ENCODE measurements around the gene NTSR1. TPM values are rescaled to one million over a fixed set of nuclear protein-coding genes. Genes with fewer than 3 reads are reported as not detected.

The NTSR1 gene
- total RNA-seq, 1 donor from 2014 or later = 0.09 TPM

- intact Hi-C loops (cut with DNase I) = no loop called here
- H3K4me1 ChIP-seq = peaks cover 6% of the 10 kb centered on the region
- H3K27me3 ChIP-seq = peaks cover 41% of the 10 kb centered on the region
- DNase-seq (no peak), ATAC-seq (no peak)
- H3K9me3 ChIP-seq = no peaks in the 10 kb centered on the region
- no peak for TF ChIP-seq CTCF (IDR thresholded peaks at IDR 0.05)
- no peak overlapping the region for H3K27ac ChIP-seq
- no peak overlapping the region for H3K4me3 ChIP-seq
- no peaks in the 10 kb centered on the region for H3K36me3 ChIP-seq
Observed at GRCh38 chr20:62688083-62688482, 20.6 kb upstream of the NTSR1 start.

- no peaks in the 10 kb centered on the region for H3K9me3 ChIP-seq
- H3K27me3 ChIP-seq = peaks cover 35% of the 10 kb centered on the region
- intact Hi-C loops (cut with DNase I) = no loop called here
- ATAC-seq = no peak
- no peak for TF ChIP-seq CTCF (IDR thresholded peaks at IDR 0.05)
- H3K4me3 ChIP-seq = no peak overlapping the region
- DNase-seq = no peak
- no peak overlapping the region for H3K27ac ChIP-seq
- no peaks in the 10 kb centered on the region for H3K36me3 ChIP-seq
- H3K4me1 ChIP-seq = peaks cover 6% of the 10 kb centered on the region
Observed at GRCh38 chr20:62688855-62689460, 19.7 kb upstream of the NTSR1 start.

GRCh38 chr20:62689861-62690260, 18.8 kb upstream of the NTSR1 start:
- ATAC-seq (no peak), DNase-seq (no peak)
- H3K27ac ChIP-seq = no peak overlapping the region
- no peak for TF ChIP-seq CTCF (IDR thresholded peaks at IDR 0.05)
- H3K36me3 ChIP-seq = no peaks in the 10 kb centered on the region
- peaks cover 6% of the 10 kb centered on the region for H3K4me1 ChIP-seq
- H3K27me3 ChIP-seq = peaks cover 26% of the 10 kb centered on the region
- no peaks in the 10 kb centered on the region for H3K9me3 ChIP-seq
- intact Hi-C loops (cut with DNase I) = no loop called here
- H3K4me3 ChIP-seq = no peak overlapping the region

- no peak for TF ChIP-seq CTCF (IDR thresholded peaks at IDR 0.05)
- intact Hi-C loops (cut with DNase I) = no loop called here
- H3K27ac ChIP-seq = no peak overlapping the region
- no peak for DNase-seq
- ATAC-seq = no peak
- no peaks in the 10 kb centered on the region for H3K9me3 ChIP-seq
- H3K36me3 ChIP-seq = no peaks in the 10 kb centered on the region
- H3K27me3 ChIP-seq = peaks cover 26% of the 10 kb centered on the region
- H3K4me1 ChIP-seq = peaks cover 6% of the 10 kb centered on the region
- no peak overlapping the region for H3K4me3 ChIP-seq
Observed at GRCh38 chr20:62690261-62690820, 18.3 kb upstream of the NTSR1 start.

- H3K27me3 ChIP-seq = peaks cover 26% of the 10 kb centered on the region
- no peak for DNase-seq
Observed at GRCh38 chr20:62691487-62691886, 17.1 kb upstream of the NTSR1 start.

More at GRCh38 chr20:62691487-62691886, 17.1 kb upstream of the NTSR1 start:
- intact Hi-C loops (cut with DNase I) = no loop called here
- no peak for ATAC-seq
- H3K27ac ChIP-seq = no peak overlapping the region
- TF ChIP-seq CTCF (IDR thresholded peaks at IDR 0.05) = no peak
- H3K4me3 ChIP-seq = no peak overlapping the region
- H3K4me1 ChIP-seq = peaks cover under 1% of the 10 kb centered on the region
- H3K36me3 ChIP-seq = no peaks in the 10 kb centered on the region
- no peaks in the 10 kb centered on the region for H3K9me3 ChIP-seq

All from upper lobe of right lung (tissue), 1 donor.